Fibroblast of lung (primary cell): ENCODE data around the gene VPS13D. TPM values are rescaled to one million over a fixed set of nuclear protein-coding genes. Genes with fewer than 3 reads are reported as not detected.

ENCODE experiments used
- DNase-seq, 2 donors: peaks; one replicate each; pipeline versions ENCODE4 v3.0.0 to v3.0.0-alpha.2; 2010; ENCODE audit warnings: low read depth in 2 of 2
- H2AFZ ChIP-seq: 2 replicates; pipeline ENCODE4 v1.5.1; 2012; ENCODE audit warnings: low read length, control low read depth, inconsistent platforms
- H3K27ac ChIP-seq: 2 replicates; pipeline ENCODE4 v1.5.1; 2011; ENCODE audit warnings: low read length, control low read depth; ENCODE audit not compliant: insufficient read depth
- H3K27me3 ChIP-seq: 2 replicates; pipeline ENCODE4 v1.5.1; 2011; ENCODE audit warnings: mild to moderate bottlenecking, low read length; ENCODE audit not compliant: control insufficient read depth, insufficient read depth
- H3K36me3 ChIP-seq: 2 replicates; pipeline ENCODE4 v1.5.1; 2011; ENCODE audit warnings: low read length; ENCODE audit not compliant: control insufficient read depth, insufficient read depth
- H3K4me1 ChIP-seq: 2 replicates; pipeline ENCODE4 v1.5.1; 2011; ENCODE audit warnings: low read length; ENCODE audit not compliant: control insufficient read depth, insufficient read depth; ENCODE audit errors: extremely low read depth
- H3K4me2 ChIP-seq: 2 replicates; pipeline ENCODE4 v1.5.1; 2011; ENCODE audit warnings: low read length, control low read depth; ENCODE audit not compliant: insufficient read depth; ENCODE audit errors: extremely low read depth
- H3K4me3 ChIP-seq, 4 experiments: fragments of 200-600 bp in 1 of 4; sonication (generic) in 1 of 4; replicated peaks in 1 of 4; 2 replicates each; pipeline ENCODE4 v1.5.1; 2011 to 2016; ENCODE audit warnings: low read length in 4 of 4, low read depth in 3 of 4, mild to moderate bottlenecking in 3 of 4, control low read depth in 2 of 4, inconsistent platforms in 1 of 4, mixed read lengths in 1 of 4; ENCODE audit not compliant: insufficient read depth in 1 of 4; ENCODE audit errors: control extremely low read depth in 1 of 4
- H3K79me2 ChIP-seq: 2 replicates; pipeline ENCODE4 v1.5.1; 2012; ENCODE audit warnings: mild to moderate bottlenecking, low read length, inconsistent platforms; ENCODE audit not compliant: control insufficient read depth, insufficient read depth
- H3K9ac ChIP-seq: 2 replicates; pipeline ENCODE4 v1.5.1; 2011; ENCODE audit warnings: mild to moderate bottlenecking, low read length, control low read depth; ENCODE audit not compliant: insufficient read depth
- H3K9me3 ChIP-seq: 2 replicates; pipeline ENCODE4 v1.5.1; 2012; ENCODE audit warnings: low read depth, low read length; ENCODE audit not compliant: control insufficient read depth, insufficient read depth
- H4K20me1 ChIP-seq: 2 replicates; pipeline ENCODE4 v1.5.1; 2011; ENCODE audit warnings: low read length; ENCODE audit not compliant: control insufficient read depth, insufficient read depth; ENCODE audit errors: extremely low read depth
- EZH2 ChIP-seq: IDR thresholded peaks from 2 replicates; pipeline ENCODE4 v1.5.1; 2012; ENCODE audit warnings: low read length, control low read depth, mild to moderate bottlenecking; ENCODE audit errors: missing control alignments
- polyA plus RNA-seq, 2 donors: library from polyadenylated mRNA; depleted of rRNA in 1 of 2; stranded (reverse) in 1 of 2; unstranded in 1 of 2; fragments of >200 nt; gene quantifications; 2 replicates each; pipeline ENCODE4 v1.2.1, GENCODE V29; 2011 to 2012; ENCODE audit warnings: missing spikeins in 1 of 2
- total RNA-seq: library from RNA; depleted of rRNA; stranded (reverse); fragments of >200 nt; gene quantifications from 2 replicates; pipeline ENCODE4 v1.2.1, GENCODE V29; 2014
- TF ChIP-seq, protein P1 (sequence below), 2 donors: IDR thresholded peaks in 1 of 2; conservative IDR thresholded peaks in 1 of 2; 1 replicate in 1 of 2; 2 replicates in 1 of 2; pipeline ENCODE4 v1.5.1; 2011 to 2012; ENCODE audit warnings: low read length in 2 of 2, control low read depth in 1 of 2, inconsistent platforms in 1 of 2, low read depth in 1 of 2, mild to moderate bottlenecking in 1 of 2

VPS13D gene
- total and polyA plus RNA-seq, 2 donors (not counting 1 experiment from before 2014, with no cell fraction given): 14.6 to 40.0 TPM

DNA sequence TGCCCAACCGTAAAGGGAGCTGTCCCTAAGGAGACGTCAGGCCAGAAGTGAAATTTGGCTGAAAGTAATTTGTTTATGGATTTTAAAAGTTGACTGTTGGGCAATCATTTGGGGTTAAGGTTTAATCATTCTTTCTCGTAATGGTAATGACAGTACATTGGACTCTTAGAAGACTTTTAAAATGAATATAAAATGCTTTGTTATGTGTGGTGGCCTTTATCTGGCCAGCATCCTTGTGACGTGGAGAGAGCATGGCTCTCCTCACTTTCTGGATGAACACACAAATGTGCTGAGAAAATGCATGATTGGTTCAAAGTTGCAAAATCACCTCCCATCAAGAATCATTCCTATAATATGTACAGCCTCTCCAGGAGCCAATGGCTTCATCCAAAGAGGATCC, 227.9 kb downstream of the VPS13D start:
- TF ChIP-seq, protein P1, sequence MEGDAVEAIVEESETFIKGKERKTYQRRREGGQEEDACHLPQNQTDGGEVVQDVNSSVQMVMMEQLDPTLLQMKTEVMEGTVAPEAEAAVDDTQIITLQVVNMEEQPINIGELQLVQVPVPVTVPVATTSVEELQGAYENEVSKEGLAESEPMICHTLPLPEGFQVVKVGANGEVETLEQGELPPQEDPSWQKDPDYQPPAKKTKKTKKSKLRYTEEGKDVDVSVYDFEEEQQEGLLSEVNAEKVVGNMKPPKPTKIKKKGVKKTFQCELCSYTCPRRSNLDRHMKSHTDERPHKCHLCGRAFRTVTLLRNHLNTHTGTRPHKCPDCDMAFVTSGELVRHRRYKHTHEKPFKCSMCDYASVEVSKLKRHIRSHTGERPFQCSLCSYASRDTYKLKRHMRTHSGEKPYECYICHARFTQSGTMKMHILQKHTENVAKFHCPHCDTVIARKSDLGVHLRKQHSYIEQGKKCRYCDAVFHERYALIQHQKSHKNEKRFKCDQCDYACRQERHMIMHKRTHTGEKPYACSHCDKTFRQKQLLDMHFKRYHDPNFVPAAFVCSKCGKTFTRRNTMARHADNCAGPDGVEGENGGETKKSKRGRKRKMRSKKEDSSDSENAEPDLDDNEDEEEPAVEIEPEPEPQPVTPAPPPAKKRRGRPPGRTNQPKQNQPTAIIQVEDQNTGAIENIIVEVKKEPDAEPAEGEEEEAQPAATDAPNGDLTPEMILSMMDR (conservative IDR thresholded peaks at IDR 0.05 in 1 of 2, IDR thresholded peaks at IDR 0.05 in 1 of 2; ENCODE audit: low read depth in 1 of 2, low read length in 2 of 2): no peak
- no peak for TF ChIP-seq EZH2
- no peaks in the 10 kb centered on the region for H3K79me2 ChIP-seq
- peak overlapping the region; percentile 53 for H3K27ac ChIP-seq
- H3K4me1 ChIP-seq: peaks cover 24% of the 10 kb centered on the region
- H3K27me3 ChIP-seq: no peaks in the 10 kb centered on the region
- no peak overlapping the region for H2AFZ ChIP-seq
- no peak overlapping the region for H3K9ac ChIP-seq
- H3K36me3 ChIP-seq: peaks cover 1% of the 10 kb centered on the region
- DNase-seq: peak; percentile 53 to 86
- H3K9me3 ChIP-seq: no peaks in the 10 kb centered on the region
- no peaks in the 10 kb centered on the region for H4K20me1 ChIP-seq
- no peak overlapping the region for H3K4me2 ChIP-seq
- no peak overlapping the region for H3K4me3 ChIP-seq

DNA sequence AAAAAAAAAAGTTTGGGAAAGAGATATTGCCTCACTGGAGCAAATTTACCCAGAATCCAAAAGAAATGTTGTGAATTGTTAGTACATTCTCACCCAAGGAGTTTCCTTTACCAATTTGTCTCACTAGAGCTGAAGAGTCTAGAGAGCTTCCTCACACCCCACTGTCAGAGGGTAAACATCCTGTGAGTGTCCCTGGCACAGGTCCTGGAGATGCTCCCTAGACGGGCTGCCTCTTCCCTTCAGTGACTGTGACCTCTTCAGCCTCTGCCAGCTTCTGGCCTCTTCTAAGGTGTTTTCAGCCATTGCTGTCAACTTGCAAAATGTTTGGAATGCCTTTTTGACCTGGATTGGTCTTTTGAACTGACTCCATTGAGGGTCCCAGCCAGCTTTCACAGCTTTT, 228.7 kb downstream of the VPS13D start:
- no peak overlapping the region for H3K4me3 ChIP-seq
- H4K20me1 ChIP-seq: no peaks in the 10 kb centered on the region
- H3K9ac ChIP-seq: no peak overlapping the region
- peaks cover 1% of the 10 kb centered on the region for H3K36me3 ChIP-seq
- no peaks in the 10 kb centered on the region for H3K9me3 ChIP-seq
- no peaks in the 10 kb centered on the region for H3K27me3 ChIP-seq
- no peak overlapping the region for H3K4me2 ChIP-seq
- no peak overlapping the region for H2AFZ ChIP-seq
- H3K79me2 ChIP-seq: no peaks in the 10 kb centered on the region
- TF ChIP-seq EZH2: no peak
- TF ChIP-seq, protein P1 (conservative IDR thresholded peaks at IDR 0.05 in 1 of 2, IDR thresholded peaks at IDR 0.05 in 1 of 2; ENCODE audit: low read depth in 1 of 2, low read length in 2 of 2): no peak
- H3K27ac ChIP-seq: no peak overlapping the region
- DNase-seq: no peak
- peaks cover 25% of the 10 kb centered on the region for H3K4me1 ChIP-seq

DNA sequence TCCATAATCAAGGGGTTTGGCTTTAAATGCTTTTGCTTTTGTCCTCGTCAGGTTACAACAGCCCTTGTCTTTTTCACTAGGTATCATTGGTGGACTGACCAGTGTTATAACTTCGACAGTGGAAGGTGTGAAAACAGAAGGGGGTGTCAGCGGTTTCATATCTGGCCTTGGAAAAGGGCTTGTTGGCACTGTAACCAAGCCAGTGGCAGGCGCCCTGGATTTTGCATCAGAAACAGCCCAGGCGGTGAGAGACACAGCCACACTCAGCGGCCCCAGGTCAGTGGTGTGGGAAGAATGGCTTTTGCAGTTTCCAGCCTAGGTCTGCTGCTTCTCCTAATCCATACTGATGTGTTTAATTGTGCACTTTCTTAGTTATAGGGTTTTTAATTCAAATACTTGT, 230.3 kb downstream of the VPS13D start:
- no peak overlapping the region for H3K27ac ChIP-seq
- no peak overlapping the region for H3K4me3 ChIP-seq
- no peaks in the 10 kb centered on the region for H3K27me3 ChIP-seq
- no peaks in the 10 kb centered on the region for H3K9me3 ChIP-seq
- H2AFZ ChIP-seq: no peak overlapping the region
- no peak overlapping the region for H3K4me2 ChIP-seq
- no peak for DNase-seq
- peaks cover 31% of the 10 kb centered on the region for H3K4me1 ChIP-seq
- no peaks in the 10 kb centered on the region for H3K79me2 ChIP-seq
- H3K36me3 ChIP-seq: peaks cover 1% of the 10 kb centered on the region
- no peaks in the 10 kb centered on the region for H4K20me1 ChIP-seq
- no peak overlapping the region for H3K9ac ChIP-seq
- TF ChIP-seq, protein P1 (conservative IDR thresholded peaks at IDR 0.05 in 1 of 2, IDR thresholded peaks at IDR 0.05 in 1 of 2; ENCODE audit: low read depth in 1 of 2, low read length in 2 of 2): no peak
- no peak for TF ChIP-seq EZH2
